Astrocyte (in vitro differentiated cells and primary cell): Measurements from ENCODE around the gene CNN1. TPM values are rescaled to one million over a fixed set of nuclear protein-coding genes. Genes with fewer than 3 reads are reported as not detected.

Source experiments
- DNase-seq: peaks from one replicate; pipeline ENCODE4 v3.0.0-alpha.2; 2010; ENCODE audit warnings: low read depth
- FAIRE-seq: peaks from 2 replicates; lab custom pipeline; 2011; peaks lifted over from hg19 to GRCh38; lab: Jason Lieb, UNC
- H2AFZ ChIP-seq: 2 replicates; pipeline ENCODE4 v1.6.0; 2012; ENCODE audit warnings: low read depth, low read length, inconsistent platforms
- H3K27ac ChIP-seq: 2 replicates; pipeline ENCODE4 v1.5.1; 2011; ENCODE audit warnings: low read depth, low read length, inconsistent platforms
- H3K27me3 ChIP-seq: 2 replicates; pipeline ENCODE4 v1.6.0; 2011; ENCODE audit warnings: low read length, inconsistent platforms; ENCODE audit not compliant: insufficient read depth
- H3K36me3 ChIP-seq: 2 replicates; pipeline ENCODE4 v1.5.1; 2011; ENCODE audit warnings: low read length, inconsistent platforms; ENCODE audit not compliant: insufficient read depth
- H3K4me1 ChIP-seq: 2 replicates; pipeline ENCODE4 v1.5.1; 2011; ENCODE audit warnings: low read length, inconsistent platforms; ENCODE audit not compliant: insufficient read depth
- H3K4me2 ChIP-seq: 2 replicates; pipeline ENCODE4 v1.6.0; 2012; ENCODE audit warnings: low read length, inconsistent platforms
- H3K4me3 ChIP-seq: 2 replicates; pipeline ENCODE4 v1.5.1; 2011; ENCODE audit warnings: low read depth, mild to moderate bottlenecking, low read length, inconsistent platforms; ENCODE audit not compliant: insufficient read depth
- H3K79me2 ChIP-seq: 2 replicates; pipeline ENCODE4 v1.6.0; 2012; ENCODE audit warnings: mild to moderate bottlenecking, low read length, inconsistent platforms; ENCODE audit not compliant: insufficient read depth
- H3K9ac ChIP-seq: 2 replicates; pipeline ENCODE4 v1.6.0; 2012; ENCODE audit warnings: mild to moderate bottlenecking, low read length, inconsistent platforms
- H3K9me3 ChIP-seq: 2 replicates; pipeline ENCODE4 v1.5.1; 2012; ENCODE audit warnings: low read depth, mild to moderate bottlenecking, low read length, inconsistent platforms; ENCODE audit not compliant: insufficient read depth
- H4K20me1 ChIP-seq: 2 replicates; pipeline ENCODE4 v1.6.0; 2012; ENCODE audit warnings: low read length, inconsistent platforms; ENCODE audit not compliant: insufficient read depth
- H3K27ac Mint-ChIP-seq: one replicate; pipeline ENCODE4 v1.8.0; 2021; ENCODE audit warnings: mild to moderate bottlenecking, mixed read lengths; ENCODE audit not compliant: unreplicated experiment
- H3K27me3 Mint-ChIP-seq: one replicate; pipeline ENCODE4 v1.8.0; 2021; ENCODE audit warnings: low read depth, mixed read lengths; ENCODE audit not compliant: unreplicated experiment
- H3K36me3 Mint-ChIP-seq: one replicate; pipeline ENCODE4 v1.8.0; 2021; ENCODE audit warnings: low read depth, mixed read lengths; ENCODE audit not compliant: unreplicated experiment
- H3K4me1 Mint-ChIP-seq: one replicate; pipeline ENCODE4 v1.8.0; 2021; ENCODE audit warnings: low read depth, mixed read lengths; ENCODE audit not compliant: unreplicated experiment
- H3K4me3 Mint-ChIP-seq: one replicate; pipeline ENCODE4 v1.8.0; 2021; ENCODE audit warnings: mild to moderate bottlenecking, moderate library complexity, mixed read lengths; ENCODE audit not compliant: unreplicated experiment
- H3K9me3 Mint-ChIP-seq: one replicate; pipeline ENCODE4 v1.8.0; 2021; ENCODE audit warnings: mild to moderate bottlenecking, mixed read lengths; ENCODE audit not compliant: unreplicated experiment
- EZH2 ChIP-seq: IDR thresholded peaks from 2 replicates; pipeline ENCODE4 v1.6.1; 2012; ENCODE audit warnings: mild to moderate bottlenecking, low read length, inconsistent platforms; ENCODE audit not compliant: insufficient read depth
- total RNA-seq: library from RNA; stranded (reverse); gene quantifications from 2 replicates; pipeline ENCODE4 v1.2.1, GENCODE V29; 2021
- TF ChIP-seq, protein P1 (sequence below): IDR thresholded peaks from 2 replicates; pipeline ENCODE4 v1.5.1; 2011; ENCODE audit warnings: low read depth, mild to moderate bottlenecking, inconsistent platforms, low read length, moderate library complexity; ENCODE audit not compliant: insufficient read depth

The CNN1 gene
- total RNA-seq, 1 donor from 2014 or later = 236 TPM

DNA sequence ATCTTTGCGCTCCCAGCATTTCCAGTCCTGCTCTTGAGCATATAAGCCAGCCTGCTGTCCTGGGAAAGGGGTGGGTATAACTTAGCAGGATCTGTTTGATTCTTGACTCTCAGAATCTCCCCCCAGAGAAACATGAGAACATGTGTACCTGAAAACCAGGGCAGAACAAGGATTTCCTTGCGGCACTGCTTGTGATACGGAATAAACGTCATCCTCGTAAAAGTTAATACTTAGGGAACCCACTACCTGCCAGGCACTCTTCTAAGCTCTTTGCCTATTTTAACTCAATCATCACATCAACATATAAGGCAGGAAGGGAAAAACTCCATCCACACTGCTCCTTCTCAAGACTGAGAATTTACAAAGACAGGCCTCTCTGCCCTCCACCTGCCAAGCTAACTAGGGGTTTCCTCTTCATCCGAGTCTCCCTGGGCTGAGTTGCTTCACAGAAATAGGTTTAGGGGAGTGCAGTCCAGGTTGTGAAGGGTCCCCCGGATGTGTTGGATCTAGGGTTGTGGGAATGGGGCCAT, 34.1 kb upstream of the CNN1 start:
- Mint-ChIP-seq H3K27ac (peak overlapping the region; percentile 72), H3K36me3 (peaks cover 8% of the 10 kb centered on the region), H3K9me3 (no peaks in the 10 kb centered on the region), H3K4me1 (no peaks in the 10 kb centered on the region), H3K27me3 (no peaks in the 10 kb centered on the region), H3K4me3 (peak overlapping the region; percentile 89)
- H2AFZ ChIP-seq = peak overlapping the region; percentile 65
- H3K9me3 ChIP-seq = no peaks in the 10 kb centered on the region
- H3K36me3 ChIP-seq = no peaks in the 10 kb centered on the region
- H3K27me3 ChIP-seq = no peaks in the 10 kb centered on the region
- H3K9ac ChIP-seq = peak overlapping the region; percentile 86
- TF ChIP-seq, protein P1, sequence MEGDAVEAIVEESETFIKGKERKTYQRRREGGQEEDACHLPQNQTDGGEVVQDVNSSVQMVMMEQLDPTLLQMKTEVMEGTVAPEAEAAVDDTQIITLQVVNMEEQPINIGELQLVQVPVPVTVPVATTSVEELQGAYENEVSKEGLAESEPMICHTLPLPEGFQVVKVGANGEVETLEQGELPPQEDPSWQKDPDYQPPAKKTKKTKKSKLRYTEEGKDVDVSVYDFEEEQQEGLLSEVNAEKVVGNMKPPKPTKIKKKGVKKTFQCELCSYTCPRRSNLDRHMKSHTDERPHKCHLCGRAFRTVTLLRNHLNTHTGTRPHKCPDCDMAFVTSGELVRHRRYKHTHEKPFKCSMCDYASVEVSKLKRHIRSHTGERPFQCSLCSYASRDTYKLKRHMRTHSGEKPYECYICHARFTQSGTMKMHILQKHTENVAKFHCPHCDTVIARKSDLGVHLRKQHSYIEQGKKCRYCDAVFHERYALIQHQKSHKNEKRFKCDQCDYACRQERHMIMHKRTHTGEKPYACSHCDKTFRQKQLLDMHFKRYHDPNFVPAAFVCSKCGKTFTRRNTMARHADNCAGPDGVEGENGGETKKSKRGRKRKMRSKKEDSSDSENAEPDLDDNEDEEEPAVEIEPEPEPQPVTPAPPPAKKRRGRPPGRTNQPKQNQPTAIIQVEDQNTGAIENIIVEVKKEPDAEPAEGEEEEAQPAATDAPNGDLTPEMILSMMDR = no peak
- TF ChIP-seq EZH2 = no peak
- no peak overlapping the region for H3K27ac ChIP-seq
- FAIRE-seq (no peak), DNase-seq (no peak)
- peaks cover 6% of the 10 kb centered on the region for H3K4me1 ChIP-seq
- H4K20me1 ChIP-seq = peaks cover 3% of the 10 kb centered on the region
- peak overlapping the region; percentile 65 for H3K4me3 ChIP-seq
- H3K79me2 ChIP-seq = no peaks in the 10 kb centered on the region
- H3K4me2 ChIP-seq = peak overlapping the region; percentile 94

DNA sequence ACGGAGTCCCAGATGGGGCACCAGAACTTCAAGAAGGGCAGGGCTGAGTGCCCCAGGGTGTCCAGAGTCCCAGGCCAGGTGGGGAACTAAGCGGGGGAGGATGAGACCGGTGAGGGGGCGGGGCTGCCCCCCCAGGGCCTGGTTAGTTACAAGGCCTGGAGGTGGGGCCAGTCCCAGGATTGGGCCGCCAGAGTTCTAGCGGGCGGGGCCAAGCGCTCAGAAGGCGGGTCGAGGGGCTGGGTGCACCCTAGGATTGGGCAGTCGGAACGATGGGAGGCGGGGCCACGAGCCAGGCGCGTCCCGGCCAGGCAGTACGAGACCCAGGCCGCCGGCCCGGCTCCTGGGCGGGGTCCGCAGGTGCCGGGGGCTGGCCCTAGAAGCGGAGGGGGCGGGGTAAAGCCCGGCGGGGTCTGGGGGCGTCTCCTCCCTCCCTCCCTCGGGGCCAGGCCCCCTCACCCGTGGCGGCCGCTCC, 33.6 kb upstream of the CNN1 start:
- Histone ChIP-seq H3K9ac (peak overlapping the region; percentile 86), H3K27ac (peak overlapping the region; percentile 73), H4K20me1 (no peaks in the 10 kb centered on the region), H3K27me3 (no peaks in the 10 kb centered on the region), H3K4me2 (peak overlapping the region; percentile 94), H3K9me3 (no peaks in the 10 kb centered on the region), H3K4me3 (peak overlapping the region; percentile 65), H3K4me1 (peaks cover 6% of the 10 kb centered on the region), H3K79me2 (no peaks in the 10 kb centered on the region), H2AFZ (peak overlapping the region; percentile 81), H3K36me3 (no peaks in the 10 kb centered on the region)
- peak; percentile 82 for DNase-seq
- Mint-ChIP-seq H3K4me1 (no peaks in the 10 kb centered on the region), H3K27me3 (no peaks in the 10 kb centered on the region), H3K36me3 (peaks cover 8% of the 10 kb centered on the region), H3K4me3 (peak overlapping the region; percentile 89), H3K9me3 (no peaks in the 10 kb centered on the region), H3K27ac (peak overlapping the region; percentile 72)
- TF ChIP-seq EZH2 = no peak
- TF ChIP-seq, protein P1 = no peak
- FAIRE-seq = no peak

DNA sequence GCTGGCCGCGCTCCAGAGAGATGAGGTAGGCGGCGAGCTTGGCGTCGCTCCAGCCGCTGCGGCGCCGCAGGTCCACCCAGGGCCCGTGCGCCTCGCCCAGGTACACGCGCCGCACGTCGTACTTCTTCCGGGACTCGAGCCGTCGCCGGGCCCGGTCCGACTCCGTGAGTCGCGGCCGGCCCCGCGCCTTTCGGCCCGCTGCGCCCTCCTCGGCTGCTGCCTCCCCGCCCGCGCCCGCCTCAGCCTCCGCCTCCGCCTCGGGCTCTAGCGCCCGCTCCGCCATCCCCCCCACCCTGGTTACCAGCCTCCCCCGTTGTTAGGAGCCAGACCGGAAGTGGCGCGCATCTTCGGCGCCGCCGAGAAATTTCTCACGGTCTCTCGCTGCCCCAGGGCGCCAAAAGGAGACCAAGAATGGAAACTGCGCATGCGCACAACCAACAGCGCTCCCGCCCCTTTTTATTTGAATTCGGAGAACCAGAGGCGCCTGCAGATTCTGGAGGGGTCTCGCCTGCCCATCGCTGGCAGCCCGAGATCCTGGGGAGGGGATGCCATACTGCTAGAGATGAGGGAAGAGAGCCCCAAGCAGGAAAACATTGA, 33.0 kb upstream of the CNN1 start, which contains the start of gene ZNF653:
ZNF653 (minus strand) TSS at position 336 of the 597 bp plus-strand sequence; CDS start at position 283, 53 bp downstream.
- H3K9ac ChIP-seq = peak within 1 kb of the TSS; percentile 86
- peak within 1 kb of the TSS; percentile 65 for H3K4me3 ChIP-seq
- H3K4me1 ChIP-seq = peaks cover 6% of the 10 kb centered on the region
- Mint-ChIP-seq H3K27me3 (no peaks in the 10 kb centered on the region), H3K27ac (peak within 1 kb of the TSS; percentile 87), H3K36me3 (peaks cover 8% of the 10 kb centered on the region), H3K4me1 (no peaks in the 10 kb centered on the region), H3K9me3 (no peaks in the 10 kb centered on the region), H3K4me3 (peak within 1 kb of the TSS; percentile 89)
- H3K27ac ChIP-seq = peak within 1 kb of the TSS; percentile 73
- no peaks in the 10 kb centered on the region for H3K27me3 ChIP-seq
- peak; percentile 73 for DNase-seq
- H2AFZ ChIP-seq = peak within 1 kb of the TSS; percentile 81
- peak within 1 kb of the TSS; percentile 94 for H3K4me2 ChIP-seq
- FAIRE-seq = peak; percentile 75
- H3K79me2 ChIP-seq = no peaks in the 10 kb centered on the region
- TF ChIP-seq, protein P1 = no peak
- TF ChIP-seq EZH2 = no peak
- no peaks in the 10 kb centered on the region for H4K20me1 ChIP-seq
- no peaks in the 10 kb centered on the region for H3K9me3 ChIP-seq
- no peaks in the 10 kb centered on the region for H3K36me3 ChIP-seq
